WTC11 (cell line): Measurements from ENCODE around the gene MREG. TPM values are rescaled to one million over a fixed set of nuclear protein-coding genes. Genes with fewer than 3 reads are reported as not detected.

Experiments
- ATAC-seq: fragments of 200-7000 bp; cut with Tn5 transposase; 2 replicates; pipeline ENCODE4 v1.10.0; 2021; ENCODE audit warnings: mild to moderate bottlenecking, moderate library complexity
- CTCF ChIA-PET: fragments of 300-600 bp; sonication (Branson Sonifier 250); formaldehyde crosslinking; loops from one replicate; lab custom pipeline; 2021; ENCODE audit warnings: antibody characterized with exemption; lab: Charles Lee
- POLR2A ChIA-PET: fragments of 350-600 bp; sonication (Branson Sonifier 250); formaldehyde crosslinking; loops from one replicate; lab custom pipeline; 2021; ENCODE audit warnings: antibody characterized with exemption; lab: Charles Lee
- DNase-seq: peaks from one replicate; pipeline ENCODE4 v3.0.0; 2021; ENCODE audit warnings: low spot score
- H3K27ac Mint-ChIP-seq: 2 replicates; pipeline ENCODE4 v1.8.0; 2021; ENCODE audit warnings: mixed read lengths
- H3K27me3 Mint-ChIP-seq: 2 replicates; pipeline ENCODE4 v1.8.0; 2021; ENCODE audit warnings: low read depth, mild to moderate bottlenecking, moderate library complexity, mixed read lengths
- H3K36me3 Mint-ChIP-seq: 2 replicates; pipeline ENCODE4 v1.8.0; 2021; ENCODE audit warnings: mixed read lengths
- H3K4me1 Mint-ChIP-seq: 2 replicates; pipeline ENCODE4 v1.8.0; 2022; ENCODE audit warnings: mixed read lengths
- H3K4me3 Mint-ChIP-seq: 2 replicates; pipeline ENCODE4 v1.8.0; 2021; ENCODE audit warnings: mild to moderate bottlenecking, moderate library complexity, mixed read lengths
- H3K9me3 Mint-ChIP-seq: 2 replicates; pipeline ENCODE4 v1.8.0; 2021; ENCODE audit warnings: mixed read lengths
- AR ChIP-seq: fragments of 250-450 bp; sonication (Bioruptor Pico); IDR thresholded peaks from 2 replicates; pipeline ENCODE4 v1.9.0; 2021; ENCODE audit warnings: mild to moderate bottlenecking
- ARID4B ChIP-seq: sonication (generic); formaldehyde crosslinking; IDR thresholded peaks from 2 replicates; pipeline ENCODE4 v1.8.0; 2023; ENCODE audit warnings: missing genetic modification reagents, mild to moderate bottlenecking, borderline replicate concordance
- ATF1 ChIP-seq: sonication (generic); formaldehyde crosslinking; IDR thresholded peaks from 2 replicates; pipeline ENCODE4 v1.8.1; 2023; ENCODE audit warnings: mild to moderate bottlenecking, moderate library complexity, missing genetic modification reagents
- ATF2 ChIP-seq: sonication (generic); formaldehyde crosslinking; IDR thresholded peaks from 2 replicates; pipeline ENCODE4 v1.8.1; 2022; ENCODE audit warnings: low read depth, missing genetic modification reagents, borderline replicate concordance
- CREB1 ChIP-seq: sonication (generic); formaldehyde crosslinking; IDR thresholded peaks from 2 replicates; pipeline ENCODE4 v1.8.0; 2023; ENCODE audit warnings: mild to moderate bottlenecking, missing genetic modification reagents
- E2F5 ChIP-seq: sonication (generic); formaldehyde crosslinking; IDR thresholded peaks from 2 replicates; pipeline ENCODE4 v1.8.1; 2022; ENCODE audit warnings: mild to moderate bottlenecking, moderate library complexity, missing genetic modification reagents
- ELF4 ChIP-seq: sonication (generic); formaldehyde crosslinking; IDR thresholded peaks from 2 replicates; pipeline ENCODE4 v1.8.1; 2022; ENCODE audit warnings: low read depth, mild to moderate bottlenecking, moderate library complexity, missing genetic modification reagents
- GABPB1 ChIP-seq: sonication (generic); formaldehyde crosslinking; IDR thresholded peaks from 2 replicates; pipeline ENCODE4 v1.8.1; 2023; ENCODE audit warnings: mild to moderate bottlenecking, missing genetic modification reagents
- GTF2I ChIP-seq: fragments of 250-450 bp; sonication (Bioruptor Pico); conservative IDR thresholded peaks from 2 replicates; pipeline ENCODE4 v1.4.0; 2021; ENCODE audit warnings: mild to moderate bottlenecking
- MXD4 ChIP-seq: fragments of 250-450 bp; sonication (Bioruptor Pico); IDR thresholded peaks from 2 replicates; pipeline ENCODE4 v1.8.0; 2021; ENCODE audit warnings: mild to moderate bottlenecking, moderate library complexity, borderline replicate concordance
- NR2C2 ChIP-seq: sonication (generic); formaldehyde crosslinking; IDR thresholded peaks from 2 replicates; pipeline ENCODE4 v1.8.0; 2022; ENCODE audit warnings: mild to moderate bottlenecking, missing genetic modification reagents
- RELA ChIP-seq: sonication (generic); formaldehyde crosslinking; IDR thresholded peaks from 2 replicates; pipeline ENCODE4 v1.8.1; 2022; ENCODE audit warnings: missing genetic modification reagents, mild to moderate bottlenecking, borderline replicate concordance
- RORB ChIP-seq: fragments of 250-450 bp; sonication (Bioruptor Pico); IDR thresholded peaks from 2 replicates; pipeline ENCODE4 v1.9.0; 2021; ENCODE audit warnings: mild to moderate bottlenecking
- ZBTB43 ChIP-seq: sonication (generic); formaldehyde crosslinking; IDR thresholded peaks from 2 replicates; pipeline ENCODE4 v1.8.1; 2023; ENCODE audit warnings: mild to moderate bottlenecking, missing genetic modification reagents
- ZNF281 ChIP-seq: sonication (generic); formaldehyde crosslinking; IDR thresholded peaks from 2 replicates; pipeline ENCODE4 v1.8.0; 2023; ENCODE audit warnings: mild to moderate bottlenecking, missing genetic modification reagents
- ZNF671 ChIP-seq: fragments of 250-450 bp; sonication (Bioruptor Pico); IDR thresholded peaks from 2 replicates; pipeline ENCODE4 v1.8.0; 2021; ENCODE audit warnings: mild to moderate bottlenecking
- ZSCAN18 ChIP-seq: fragments of 250-450 bp; sonication (Bioruptor Pico); IDR thresholded peaks from 2 replicates; pipeline ENCODE4 v2.1.2; 2022; ENCODE audit warnings: mild to moderate bottlenecking, moderate library complexity
- total RNA-seq: library from RNA; stranded (reverse); gene quantifications from 3 replicates; pipeline ENCODE4 v1.2.3, GENCODE V29; 2021

Gene MREG
- total RNA-seq, 1 experiment from 2014 or later: 23.8 TPM

- TF ChIP-seq ELF4 (CRISPR knock-in tag) (no peak), ZNF281 (CRISPR knock-in tag) (no peak), RELA (no peak), RORB (no peak), MXD4 (CRISPR knock-in tag) (no peak)
Observed at GRCh38 chr2:215900843-215901242, 112.5 kb downstream of the MREG start (continued).

- TF ChIP-seq ZSCAN18 (CRISPR knock-in tag) (no peak), GABPB1 (CRISPR knock-in tag) (no peak), E2F5 (CRISPR knock-in tag) (no peak), ATF2 (CRISPR knock-in tag) (no peak), ARID4B (CRISPR knock-in tag) (no peak), NR2C2 (CRISPR knock-in tag) (no peak), ZNF671 (CRISPR knock-in tag) (no peak), ZBTB43 (CRISPR knock-in tag) (no peak), CREB1 (CRISPR knock-in tag) (no peak), AR (CRISPR knock-in tag) (no peak), ATF1 (CRISPR knock-in tag) (no peak), GTF2I (CRISPR knock-in tag) (no peak)
- TF ChIP-seq, all 79 proteins: peak for 0
- H3K9me3 Mint-ChIP-seq: peaks cover 11% of the 10 kb centered on the region
- H3K27ac Mint-ChIP-seq: no peak overlapping the region
- peaks cover 4% of the 10 kb centered on the region; the same call in 1 of the 2 replicates for H3K4me1 Mint-ChIP-seq
- H3K27me3 Mint-ChIP-seq: peaks cover 6% of the 10 kb centered on the region
- ATAC-seq (no peak), DNase-seq (no peak)
- POLR2A ChIA-PET: no interaction called here
- CTCF ChIA-PET: no interaction called here
- H3K36me3 Mint-ChIP-seq: peaks cover 11% of the 10 kb centered on the region
- H3K4me3 Mint-ChIP-seq: no peak overlapping the region
Observed at GRCh38 chr2:215900203-215900611, 113.1 kb downstream of the MREG start.
